ENCODE results near the gene OR2T27.
"Not testable (repeated sequence)": the region's sequence is repeated elsewhere in the genome, so short reads cannot be mapped to it uniquely, and the experiment has no call there.

- not testable (repeated sequence) for TF ChIP-seq CTCF (conservative IDR thresholded peaks at IDR 0.05; ENCODE audit: low read depth, low read length); RFX5 (IDR thresholded peaks at IDR 0.05; ENCODE audit: low read depth, low read length); MAFK (IDR thresholded peaks at IDR 0.05; ENCODE audit: low read depth, low read length); POLR2A (IDR thresholded peaks at IDR 0.05; ENCODE audit: low read depth, low read length)
These were observed 13.7 kb downstream of the OR2T27 start for GRCh38 chr1:248641583-248641982.

All from IMR-90 (cell line).